CD1c-positive myeloid dendritic cell (primary cell): ENCODE measurements around the gene SEZ6L.

Experiments used
- DNase-seq: peaks from one replicate; pipeline ENCODE4 v3.0.0-alpha.2; 2016; ENCODE audit errors: extremely low spot score

Gene SEZ6L

DNA sequence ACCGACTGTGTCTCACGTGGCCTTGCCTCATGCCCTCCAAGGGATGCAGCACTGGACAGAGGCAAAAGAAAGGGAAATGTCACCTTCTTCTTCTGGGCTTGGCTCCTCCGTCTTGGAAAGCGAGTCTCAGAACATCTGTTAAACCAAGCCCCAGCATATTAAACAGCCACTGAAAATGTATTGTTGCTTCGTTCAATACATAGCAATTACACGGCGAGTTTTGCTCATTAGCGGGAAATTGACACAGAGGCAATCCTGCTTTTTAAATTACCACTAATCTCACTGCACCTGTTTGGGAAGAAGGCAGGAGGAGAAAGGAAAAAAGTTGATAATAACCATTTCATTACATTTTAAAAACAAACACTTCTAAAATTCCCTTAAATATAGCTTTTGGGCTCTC is 72.1 kb downstream of the SEZ6L start:
- no peak for DNase-seq

DNA sequence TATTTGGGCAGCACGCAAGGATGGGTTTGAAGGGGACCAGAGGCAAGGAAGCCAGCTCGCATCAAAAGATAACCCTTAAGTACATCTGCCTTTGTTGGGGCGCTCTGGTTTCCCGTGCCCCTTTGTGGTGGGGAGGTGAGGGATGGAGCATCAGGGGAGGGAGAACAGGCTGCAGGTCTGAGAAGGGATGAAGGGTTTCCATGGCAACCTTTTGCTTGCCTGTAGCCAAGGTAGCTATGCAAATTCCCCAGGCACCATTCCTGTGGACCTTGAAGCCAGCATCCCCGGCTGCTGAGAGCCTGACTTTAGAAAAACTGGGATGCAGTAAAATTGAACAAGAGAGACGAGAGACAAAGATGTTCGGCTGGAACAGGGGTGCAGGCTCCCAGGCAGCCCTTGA is 75.7 kb downstream of the SEZ6L start:
- no peak for DNase-seq

DNA sequence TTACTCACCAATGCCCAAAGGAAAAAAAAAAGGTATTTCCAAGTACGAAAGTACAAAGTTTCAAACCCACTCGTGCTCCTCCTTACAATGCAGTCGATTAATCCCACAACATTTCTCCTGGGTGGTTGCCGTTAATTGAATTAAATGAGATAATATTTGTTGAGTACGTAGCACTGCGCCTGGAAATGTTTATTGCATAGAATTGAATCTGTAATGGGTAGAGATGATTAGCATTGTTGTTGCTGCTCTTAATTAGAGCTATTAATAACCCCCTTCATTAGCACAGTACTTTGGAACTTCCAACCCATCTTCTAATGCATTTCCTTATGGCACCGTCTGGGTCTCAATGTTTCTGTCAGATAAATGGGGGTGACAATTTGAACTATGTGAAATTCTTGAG is 77.3 kb downstream of the SEZ6L start:
- DNase-seq: no peak

DNA sequence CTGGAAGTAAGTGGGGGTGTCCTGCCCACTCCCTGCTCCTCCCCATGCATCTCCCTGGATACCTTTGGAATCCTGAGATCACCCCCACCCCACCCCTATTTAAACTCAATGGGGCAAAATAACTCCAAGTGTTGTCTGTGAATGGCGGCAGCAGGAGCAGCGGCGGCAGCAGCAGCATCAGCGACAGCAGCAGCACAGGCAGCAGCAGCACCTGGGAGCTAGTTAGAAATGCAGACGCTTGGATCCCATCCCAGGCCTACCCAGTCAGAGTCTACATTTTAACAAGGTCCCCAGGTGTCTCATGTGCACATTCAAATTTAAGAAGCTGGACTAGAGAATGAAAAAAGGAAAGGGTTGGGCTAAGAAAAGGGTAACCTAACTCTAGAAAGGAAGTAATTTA is 82.6 kb downstream of the SEZ6L start:
- no peak for DNase-seq

DNA sequence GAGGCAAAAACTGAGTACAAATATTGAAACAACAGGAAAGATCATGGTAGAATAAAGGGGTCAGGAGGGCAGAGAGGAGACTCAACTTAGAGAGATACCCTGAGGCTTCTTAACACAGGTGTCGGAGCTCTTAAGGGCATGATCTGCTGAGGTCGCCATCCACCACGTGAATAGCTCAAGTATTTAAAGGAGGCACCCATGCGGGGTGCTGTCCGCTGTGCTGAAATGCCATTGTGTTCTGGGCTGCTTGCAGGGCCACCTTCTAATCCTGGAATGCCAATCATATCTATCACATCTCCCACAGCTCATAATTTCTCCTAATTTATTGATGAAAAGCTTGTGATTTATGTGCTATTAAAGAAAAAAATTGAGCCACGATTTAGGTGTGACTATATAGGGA is 90.2 kb downstream of the SEZ6L start:
- no peak for DNase-seq

DNA sequence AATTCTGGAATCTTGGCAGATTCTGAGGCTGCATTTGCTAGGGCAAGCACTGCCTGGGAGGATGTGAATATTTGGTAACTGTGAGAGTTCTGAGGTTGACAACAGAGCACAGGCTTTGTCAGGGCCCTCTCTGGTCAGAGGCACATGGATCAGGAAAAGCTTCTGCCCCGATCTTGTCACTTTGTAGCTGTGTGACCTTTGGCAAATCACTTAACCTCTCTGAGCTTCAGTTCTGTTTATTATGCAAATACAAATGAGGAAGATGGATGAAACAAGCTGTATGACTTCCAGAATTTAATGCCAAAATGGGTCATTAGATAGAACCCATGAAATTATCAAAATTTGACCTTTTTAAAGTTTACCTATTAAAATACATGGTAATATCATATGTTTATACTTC is 94.9 kb downstream of the SEZ6L start:
- DNase-seq: no peak

DNA sequence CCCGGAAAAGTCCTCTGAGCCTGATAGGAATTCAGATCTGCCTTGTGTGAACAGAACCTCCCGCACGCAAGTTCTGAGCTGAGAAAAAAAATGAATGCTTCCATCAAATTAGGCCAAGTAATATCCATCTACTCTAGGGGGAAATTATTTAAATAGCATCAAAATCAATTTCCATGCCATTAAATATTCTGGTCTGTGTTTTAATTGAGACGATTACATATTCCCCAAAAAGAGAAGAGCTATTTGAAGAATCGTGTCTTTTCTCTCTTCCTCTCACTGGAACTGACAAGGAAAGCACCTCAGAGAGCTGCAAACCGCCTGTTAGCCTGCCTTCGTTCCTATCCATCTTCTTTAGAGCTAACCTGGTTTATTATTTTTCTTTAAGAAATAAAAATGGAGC is 96.0 kb downstream of the SEZ6L start:
- no peak for DNase-seq

DNA sequence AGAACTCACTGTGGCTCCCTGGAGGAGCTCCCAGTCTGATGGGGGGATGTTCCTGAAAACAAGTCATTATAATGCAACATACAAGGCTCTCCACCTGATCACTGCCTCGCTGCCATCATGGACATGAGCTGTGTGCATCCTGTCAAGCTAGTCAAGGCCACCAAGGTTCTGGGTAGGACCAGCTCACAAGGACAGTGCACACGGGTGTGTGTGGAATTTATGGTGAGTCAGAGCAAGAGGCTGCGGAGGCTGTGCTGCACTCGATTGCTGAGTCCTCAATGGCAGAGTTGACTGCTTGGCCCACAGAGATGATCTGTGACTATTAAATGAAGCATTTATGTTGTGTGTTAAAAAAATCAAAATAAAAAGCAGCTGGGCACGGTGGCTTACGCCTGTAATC is 96.6 kb downstream of the SEZ6L start:
- DNase-seq: no peak

DNA sequence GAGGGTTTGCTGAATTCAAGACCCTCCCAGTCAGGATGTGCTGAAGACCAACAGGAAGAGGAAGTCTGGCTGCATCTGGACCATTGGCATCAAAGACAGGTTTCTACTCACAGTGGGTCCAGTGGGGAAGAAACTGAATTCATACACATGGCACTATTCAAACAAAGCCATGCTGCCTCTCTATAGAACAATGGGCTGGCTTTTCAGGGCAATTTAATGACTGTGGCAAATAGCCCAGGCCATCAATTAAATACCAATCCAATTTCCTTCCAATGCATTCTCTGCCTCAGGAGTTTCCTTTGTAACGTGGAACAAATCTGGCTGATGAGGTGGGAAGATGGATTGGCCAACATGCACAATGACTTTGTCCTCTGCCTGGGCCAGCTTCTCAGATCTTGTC is 98.6 kb downstream of the SEZ6L start:
- no peak for DNase-seq

DNA sequence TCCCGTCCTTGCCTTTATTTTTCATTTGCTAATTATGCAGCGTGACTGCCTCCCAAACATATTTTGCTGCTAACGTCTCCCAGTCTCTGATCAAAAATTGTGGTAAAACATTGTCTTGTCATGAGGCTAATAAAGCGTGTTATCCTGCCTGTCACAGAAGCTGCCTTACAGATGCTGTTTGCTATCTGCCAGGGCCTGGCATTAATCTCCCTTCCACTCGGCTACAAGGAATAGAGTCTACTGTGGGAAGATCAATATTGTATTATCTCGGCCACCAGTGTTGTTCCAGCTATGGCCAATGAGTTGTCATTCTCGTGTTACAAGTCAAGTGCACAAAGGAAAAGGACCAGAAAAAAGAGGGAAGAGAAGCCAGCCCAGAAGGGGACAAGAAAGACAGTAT is 100.3 kb downstream of the SEZ6L start:
- DNase-seq: no peak

DNA sequence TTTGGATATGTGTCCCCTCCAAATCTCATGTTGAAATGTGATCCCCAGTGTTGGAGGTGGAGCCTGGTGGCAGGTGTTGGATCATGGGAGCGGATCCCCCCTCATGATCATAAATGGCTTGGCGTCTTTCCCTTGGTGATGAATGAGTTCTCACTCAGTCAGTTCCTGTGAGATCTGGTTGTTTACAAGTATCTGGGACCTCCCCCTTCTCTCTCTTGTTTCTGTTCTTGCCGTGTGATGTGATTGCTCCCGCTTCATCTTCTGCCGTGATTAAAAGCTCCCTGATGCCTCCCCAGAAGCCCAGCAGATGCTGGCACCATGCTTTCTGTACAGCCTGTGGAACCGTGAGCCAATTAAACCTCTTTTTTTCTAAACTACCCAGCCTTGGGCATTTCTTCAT is 102.2 kb downstream of the SEZ6L start:
- DNase-seq: no peak

DNA sequence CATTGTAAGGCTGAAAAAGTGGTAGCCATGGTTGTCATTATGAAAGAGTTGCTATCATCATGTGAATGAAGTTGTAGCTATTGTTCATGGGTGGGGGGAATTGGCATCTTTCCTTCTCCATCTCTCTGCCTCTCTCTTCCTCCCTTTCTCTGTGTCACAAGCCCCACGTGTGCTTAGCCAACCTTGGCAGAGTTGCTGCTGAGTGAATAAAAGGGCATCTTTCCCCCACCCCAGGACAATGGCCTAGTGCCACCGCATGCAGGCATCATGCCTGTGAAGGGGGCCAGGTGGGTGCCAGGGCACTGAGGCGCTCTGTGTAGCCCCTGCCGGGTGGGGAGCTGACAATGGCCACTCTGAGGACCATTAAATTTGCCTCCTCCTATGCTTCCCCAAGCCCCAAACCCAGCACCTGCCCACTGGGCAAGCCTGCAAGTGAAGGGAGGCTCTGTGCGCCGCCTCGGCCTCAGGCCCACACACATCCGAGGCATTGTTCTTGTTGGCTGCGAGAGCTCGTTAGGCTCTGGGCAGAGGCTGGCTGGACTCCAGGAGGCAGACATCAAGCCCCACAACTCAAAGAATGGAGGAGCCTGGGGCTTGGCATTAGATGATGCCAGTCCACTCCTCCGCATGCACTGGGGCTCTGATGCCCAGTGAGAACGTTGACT is 103.9 kb downstream of the SEZ6L start:
- DNase-seq: no peak

DNA sequence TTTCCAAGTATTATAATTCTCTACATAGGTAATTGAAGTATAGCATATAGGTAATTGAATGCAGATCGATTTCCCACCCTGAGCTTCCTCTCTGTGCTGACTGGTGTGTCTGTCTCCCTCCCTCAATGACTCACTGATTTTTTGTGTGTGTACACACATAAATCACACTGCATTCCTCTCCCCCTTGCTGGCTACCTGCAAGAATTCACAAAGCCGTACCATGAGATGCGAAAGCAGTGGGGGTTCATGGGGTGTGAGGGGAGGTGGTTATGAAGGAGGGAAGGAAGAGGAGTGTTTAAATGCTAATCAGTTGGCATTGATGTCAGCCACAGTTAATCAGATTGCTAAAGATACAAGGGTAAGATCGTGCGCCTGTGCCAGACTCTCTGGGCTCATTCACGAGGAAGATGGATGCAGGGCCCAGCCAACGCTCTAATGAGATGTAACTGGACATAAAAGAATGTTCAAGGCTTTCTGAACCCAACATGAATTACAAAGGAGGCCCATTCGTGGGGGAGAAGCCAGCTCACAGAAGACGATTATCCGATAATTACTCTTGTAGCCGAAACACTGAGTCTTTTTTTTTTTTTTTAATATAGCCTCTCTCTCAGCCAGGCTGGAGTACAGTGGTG is 107.4 kb downstream of the SEZ6L start:
- DNase-seq: no peak

DNA sequence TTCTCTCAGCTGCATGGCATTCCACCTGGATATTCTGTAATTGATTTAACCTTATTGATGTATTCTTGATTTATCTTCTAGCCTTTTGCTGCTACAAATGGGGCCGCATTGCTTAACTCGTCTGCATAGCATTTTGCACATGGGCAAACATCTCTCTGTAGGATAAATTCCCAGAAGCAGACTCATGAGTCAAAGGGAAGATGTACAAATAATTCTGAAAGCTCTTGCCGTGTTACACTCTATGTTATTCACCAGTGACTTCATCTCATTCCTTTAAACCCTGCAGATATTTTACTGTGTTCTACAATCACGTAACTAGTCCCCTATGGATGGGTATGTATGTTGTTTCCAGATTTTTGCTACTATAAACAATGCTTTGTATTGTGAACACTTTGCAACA is 112.7 kb downstream of the SEZ6L start:
- no peak for DNase-seq

DNA sequence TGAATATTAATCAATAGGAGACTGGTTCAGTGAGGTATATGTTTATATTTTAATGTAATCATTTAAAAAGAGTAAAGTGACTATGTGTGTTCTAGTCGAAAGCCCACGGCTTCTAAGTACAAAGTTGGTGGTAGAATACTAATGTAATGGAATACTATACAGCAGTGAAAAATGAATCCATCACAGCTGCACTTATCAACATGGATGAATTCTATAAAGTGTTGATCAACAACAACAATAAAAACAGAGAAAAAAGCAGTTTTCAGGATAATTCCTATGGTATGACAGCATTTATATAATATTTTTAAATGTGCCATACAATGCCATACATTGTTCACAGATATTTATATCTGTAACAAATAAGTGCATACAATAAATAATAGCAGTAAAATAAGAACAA is 114.1 kb downstream of the SEZ6L start:
- no peak for DNase-seq

DNA sequence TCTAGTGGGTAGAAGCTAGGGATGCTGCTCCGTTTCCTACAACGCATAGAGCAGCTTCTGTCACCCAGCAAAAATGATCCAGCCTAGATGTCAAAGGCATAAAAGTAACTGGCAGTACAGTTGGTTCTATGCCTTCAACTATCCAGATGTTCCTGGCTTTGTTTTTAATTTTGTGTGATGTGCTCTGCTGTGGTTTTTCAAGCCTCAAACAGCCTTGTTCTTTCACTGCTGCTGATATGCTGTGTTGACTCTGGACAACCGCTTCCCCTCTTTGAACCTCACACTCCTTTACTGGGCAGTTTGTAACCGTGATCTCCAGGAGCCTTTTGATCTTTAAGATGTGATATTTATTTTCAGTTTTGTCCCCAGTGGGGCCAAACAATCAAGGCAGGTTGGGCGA is 116.4 kb downstream of the SEZ6L start:
- no peak for DNase-seq

DNA sequence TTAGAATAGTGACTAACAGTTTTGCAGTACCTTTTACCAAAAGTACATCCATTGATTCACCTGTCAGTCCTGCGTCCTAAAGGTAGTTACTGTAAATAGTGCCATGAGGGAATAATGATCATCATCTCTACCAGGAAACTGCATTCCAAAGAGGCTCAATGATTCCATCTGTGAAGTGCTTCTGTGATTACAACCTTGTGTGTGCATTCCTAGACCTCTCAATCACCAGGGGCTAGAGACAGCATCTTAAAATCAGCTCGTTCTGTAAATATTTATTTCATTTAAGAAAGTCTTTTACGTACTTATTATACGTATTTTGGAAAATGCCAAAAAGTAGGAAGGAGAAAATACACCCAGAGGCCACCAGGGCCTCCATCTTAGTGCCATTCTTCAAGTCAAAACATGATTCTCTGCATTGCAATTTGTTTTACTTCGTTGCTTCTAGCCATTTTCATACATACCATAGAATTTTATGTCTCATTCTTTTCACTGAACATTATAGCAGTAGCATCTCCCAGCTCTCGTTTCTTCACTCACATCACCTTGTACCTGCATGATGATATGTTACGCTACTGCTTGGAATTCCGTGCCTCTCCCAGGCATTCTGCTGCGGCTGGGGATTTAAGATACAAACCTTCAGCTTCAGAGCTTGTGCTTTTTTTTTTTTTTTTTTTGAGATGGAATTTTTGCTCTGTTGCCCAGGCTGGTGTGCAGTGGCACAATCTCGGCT is 117.0 kb downstream of the SEZ6L start:
- no peak for DNase-seq

DNA sequence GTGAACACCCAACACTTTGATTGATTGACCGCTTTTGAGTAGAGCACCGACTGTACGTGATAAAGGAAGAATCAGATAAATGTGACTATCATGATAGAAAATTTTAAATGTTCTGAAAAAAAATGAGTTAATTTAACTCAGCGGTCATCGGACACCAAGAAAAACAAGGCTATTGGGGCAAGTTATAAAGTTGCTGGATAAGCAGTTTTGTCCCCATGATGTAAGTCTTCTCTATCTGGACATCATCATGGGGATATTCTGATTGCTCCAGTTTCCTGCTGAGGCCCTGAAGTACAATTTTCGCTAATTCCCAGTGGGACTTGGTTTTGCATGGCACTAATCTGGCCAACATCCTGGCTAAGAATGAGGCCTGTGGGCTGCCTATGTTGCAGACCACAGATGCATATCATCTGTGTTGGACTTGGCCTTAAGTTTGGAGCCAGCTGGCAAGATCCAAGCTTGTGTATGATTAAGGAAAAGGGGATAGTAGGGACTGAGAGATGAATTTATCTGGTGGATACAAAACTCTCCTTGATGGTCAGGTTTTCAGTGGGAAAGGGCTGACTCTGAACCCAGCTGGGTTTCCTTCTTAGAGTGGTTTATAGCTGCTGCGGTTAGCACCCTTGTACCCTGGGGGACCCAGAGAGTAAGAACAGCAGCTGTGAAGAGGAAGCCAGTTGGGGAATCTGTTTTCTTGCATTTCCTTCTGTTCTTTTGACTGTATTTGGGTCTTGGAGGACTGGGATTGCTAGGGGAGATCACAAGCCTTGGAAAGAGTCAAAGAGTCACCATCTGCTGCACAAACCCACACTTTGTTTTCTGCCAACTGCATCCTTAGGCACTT is 118.3 kb downstream of the SEZ6L start:
- DNase-seq: no peak

DNA sequence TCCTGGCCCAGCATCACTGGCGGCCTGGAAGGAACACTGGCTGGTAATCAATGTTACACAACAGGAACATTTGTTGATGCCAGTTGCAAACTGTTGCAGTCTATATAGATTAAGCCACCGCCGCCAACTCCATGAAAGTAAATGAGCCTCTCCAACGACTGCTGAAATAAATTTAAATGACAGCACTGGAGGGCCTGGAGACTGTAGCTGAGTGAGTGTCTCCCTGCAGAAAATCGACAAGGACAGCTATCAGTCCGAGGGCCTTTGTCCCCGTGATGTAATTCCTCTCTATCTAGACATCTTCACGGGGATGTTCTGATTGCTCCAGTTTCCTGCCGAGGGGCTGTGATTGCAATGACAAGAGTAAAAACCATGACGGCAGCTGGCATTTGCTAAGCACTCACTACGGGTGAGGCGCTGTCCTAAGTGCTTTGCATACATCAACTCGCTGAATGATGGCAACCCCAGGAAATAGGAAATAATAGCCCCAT is 120.4 kb downstream of the SEZ6L start:
- DNase-seq: no peak

DNA sequence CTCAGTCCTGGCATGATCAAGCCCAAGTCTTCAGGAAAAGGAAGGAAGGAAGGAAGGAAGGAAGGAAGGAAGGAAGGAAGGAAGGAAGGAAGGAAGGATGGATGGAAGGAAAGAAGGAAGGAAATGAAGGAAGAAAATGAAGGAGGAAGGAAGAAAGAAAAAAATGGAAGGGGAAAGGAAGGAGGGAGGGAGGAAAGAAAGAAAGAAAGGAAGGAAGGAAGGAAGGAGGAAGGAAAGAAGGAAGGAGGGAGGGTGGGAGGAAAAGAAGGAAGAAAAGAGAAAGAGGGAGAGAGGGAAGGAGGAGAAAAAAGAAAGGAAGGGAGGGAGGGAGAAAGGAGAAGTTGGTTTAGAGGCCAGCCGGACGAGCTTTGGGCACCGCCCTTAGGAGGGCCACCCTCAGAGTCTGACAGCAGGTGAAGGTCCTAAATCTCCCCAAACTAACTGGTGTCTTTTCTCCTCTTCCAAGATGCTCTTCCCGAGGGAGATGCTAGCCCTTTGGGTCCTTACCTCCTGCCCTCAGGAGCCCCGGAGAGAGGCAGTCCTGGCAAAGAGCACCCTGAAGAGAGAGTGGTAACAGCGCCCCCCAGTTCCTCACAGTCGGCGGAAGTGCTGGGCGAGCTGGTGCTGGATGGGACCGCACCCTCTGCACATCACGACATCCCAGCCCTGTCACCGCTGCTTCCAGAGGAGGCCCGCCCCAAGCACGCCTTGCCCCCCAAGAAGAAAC is 122.8 kb downstream of the SEZ6L start:
- no peak for DNase-seq

DNA sequence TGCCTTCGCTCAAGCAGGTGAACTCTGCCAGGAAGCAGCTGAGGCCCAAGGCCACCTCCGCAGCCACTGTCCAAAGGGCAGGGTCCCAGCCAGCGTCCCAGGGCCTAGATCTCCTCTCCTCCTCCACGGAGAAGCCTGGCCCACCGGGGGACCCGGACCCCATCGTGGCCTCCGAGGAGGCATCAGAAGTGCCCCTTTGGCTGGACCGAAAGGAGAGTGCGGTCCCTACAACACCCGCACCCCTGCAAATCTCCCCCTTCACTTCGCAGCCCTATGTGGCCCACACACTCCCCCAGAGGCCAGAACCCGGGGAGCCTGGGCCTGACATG is 123.4 kb downstream of the SEZ6L start:
- DNase-seq: no peak
